Measurements from ENCODE around the gene UGT1A7. TPM values are rescaled to one million over a fixed set of nuclear protein-coding genes. Genes with fewer than 3 reads are reported as not detected.

UGT1A7 gene
- total and polyA plus RNA-seq, 4 donors, result 0.45 TPM; not detected in 3

- no peak overlapping the region for H3K27ac ChIP-seq (ENCODE audit: low read depth in 1 of 2, low read length in 1 of 2)
- no peaks in the 10 kb centered on the region for H3K27me3 ChIP-seq (ENCODE audit: control insufficient read depth in 3 of 3, insufficient read depth in 3 of 3, low read length in 2 of 3)
- 92 to 93% methylated on average over 6 of the region's 6 CpGs for WGBS, 2 donors
- TF ChIP-seq, protein P1, sequence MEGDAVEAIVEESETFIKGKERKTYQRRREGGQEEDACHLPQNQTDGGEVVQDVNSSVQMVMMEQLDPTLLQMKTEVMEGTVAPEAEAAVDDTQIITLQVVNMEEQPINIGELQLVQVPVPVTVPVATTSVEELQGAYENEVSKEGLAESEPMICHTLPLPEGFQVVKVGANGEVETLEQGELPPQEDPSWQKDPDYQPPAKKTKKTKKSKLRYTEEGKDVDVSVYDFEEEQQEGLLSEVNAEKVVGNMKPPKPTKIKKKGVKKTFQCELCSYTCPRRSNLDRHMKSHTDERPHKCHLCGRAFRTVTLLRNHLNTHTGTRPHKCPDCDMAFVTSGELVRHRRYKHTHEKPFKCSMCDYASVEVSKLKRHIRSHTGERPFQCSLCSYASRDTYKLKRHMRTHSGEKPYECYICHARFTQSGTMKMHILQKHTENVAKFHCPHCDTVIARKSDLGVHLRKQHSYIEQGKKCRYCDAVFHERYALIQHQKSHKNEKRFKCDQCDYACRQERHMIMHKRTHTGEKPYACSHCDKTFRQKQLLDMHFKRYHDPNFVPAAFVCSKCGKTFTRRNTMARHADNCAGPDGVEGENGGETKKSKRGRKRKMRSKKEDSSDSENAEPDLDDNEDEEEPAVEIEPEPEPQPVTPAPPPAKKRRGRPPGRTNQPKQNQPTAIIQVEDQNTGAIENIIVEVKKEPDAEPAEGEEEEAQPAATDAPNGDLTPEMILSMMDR (IDR thresholded peaks at IDR 0.05; ENCODE audit: control extremely low read depth, extremely low read depth), result no peak
- H3K36me3 ChIP-seq (ENCODE audit: control insufficient read depth in 4 of 4, insufficient read depth in 4 of 4, low read length in 4 of 4), result no peaks in the 10 kb centered on the region
- ATAC-seq (ENCODE audit: insufficient read depth, low FRiP score) (no peak), DNase-seq (no peak)
- no peaks in the 10 kb centered on the region for H3K4me1 ChIP-seq (ENCODE audit: control insufficient read depth in 5 of 5, insufficient read depth in 5 of 5, low read length in 5 of 5)
- H3K9me3 ChIP-seq (ENCODE audit: control insufficient read depth in 4 of 4, insufficient read depth in 3 of 4, low read length in 3 of 4), result peaks cover 0 to 14% (median 0%) of the 10 kb centered on the region in 4 donors
- H3K9ac ChIP-seq (ENCODE audit: insufficient read depth in 1 of 2, low read length in 2 of 2), result no peak overlapping the region
- no peak overlapping the region for H3K4me3 ChIP-seq
These were observed 93.7 kb downstream of the UGT1A7 start for GRCh38 chr2:233775414-233775813.

DNA sequence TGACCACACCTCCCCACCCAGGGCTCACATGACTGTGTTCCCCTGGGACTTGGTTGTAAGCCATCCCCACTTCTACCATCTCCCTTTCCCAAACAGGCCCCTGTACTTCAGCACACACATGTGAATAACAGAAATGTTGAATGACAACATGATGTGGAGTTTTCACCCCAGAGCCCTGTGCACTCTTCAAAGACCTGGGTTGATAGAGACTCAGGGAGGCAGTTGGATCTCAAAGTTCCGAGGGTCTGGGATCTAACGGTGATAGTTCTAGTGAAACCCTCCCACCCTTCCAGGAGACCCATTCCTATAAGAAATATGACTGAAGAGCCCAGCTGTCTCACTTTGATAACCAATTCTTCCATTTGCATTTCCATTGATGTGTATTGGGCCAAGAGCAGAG is 96.3 kb downstream of the UGT1A7 start, which contains the start of gene MROH2A:
Gene MROH2A (plus strand): TSS at position 301 of the 400 bp plus-strand sequence. CDS start 1,029 bp downstream, outside the sequence.
- TF ChIP-seq, protein P1 (IDR thresholded peaks at IDR 0.05; ENCODE audit: control extremely low read depth, extremely low read depth), result no peak
- H3K4me3 ChIP-seq, result no peak within 1 kb of the TSS

GRCh38 chr2:233779722-233780121 is 98.0 kb downstream of the UGT1A7 start:
- no peak overlapping the region for H3K27ac ChIP-seq (ENCODE audit: low read depth in 1 of 2, low read length in 1 of 2)
- no peak for DNase-seq
- H3K4me3 ChIP-seq, result no peak overlapping the region
- H3K9me3 ChIP-seq (ENCODE audit: control insufficient read depth in 4 of 4, insufficient read depth in 3 of 4, low read length in 3 of 4), result peaks cover 0 to 14% (median 0%) of the 10 kb centered on the region in 4 donors
- H3K36me3 ChIP-seq (ENCODE audit: control insufficient read depth in 4 of 4, insufficient read depth in 4 of 4, low read length in 4 of 4), result no peaks in the 10 kb centered on the region
- H3K9ac ChIP-seq (ENCODE audit: insufficient read depth in 1 of 2, low read length in 2 of 2), result no peak overlapping the region
- H3K27me3 ChIP-seq (ENCODE audit: control insufficient read depth in 3 of 3, insufficient read depth in 3 of 3, low read length in 2 of 3), result no peaks in the 10 kb centered on the region
- no peaks in the 10 kb centered on the region for H3K4me1 ChIP-seq (ENCODE audit: control insufficient read depth in 5 of 5, insufficient read depth in 5 of 5, low read length in 5 of 5)
- TF ChIP-seq, protein P1 (IDR thresholded peaks at IDR 0.05; ENCODE audit: control extremely low read depth, extremely low read depth), result no peak
- WGBS, 2 donors, result 91 to 95% methylated on average over 4 of the region's 4 CpGs
- no peak for ATAC-seq (ENCODE audit: insufficient read depth, low FRiP score)

More for the DNA sequence above, 96.3 kb downstream of the UGT1A7 start, which contains the start of gene MROH2A:
- H3K27ac ChIP-seq (ENCODE audit: low read depth in 1 of 2, low read length in 1 of 2), result no peak within 1 kb of the TSS
- no peak within 1 kb of the TSS for H3K9ac ChIP-seq (ENCODE audit: insufficient read depth in 1 of 2, low read length in 2 of 2)
- H3K36me3 ChIP-seq (ENCODE audit: control insufficient read depth in 4 of 4, insufficient read depth in 4 of 4, low read length in 4 of 4), result no peaks in the 10 kb centered on the region
- no peaks in the 10 kb centered on the region for H3K4me1 ChIP-seq (ENCODE audit: control insufficient read depth in 5 of 5, insufficient read depth in 5 of 5, low read length in 5 of 5)
- H3K27me3 ChIP-seq (ENCODE audit: control insufficient read depth in 3 of 3, insufficient read depth in 3 of 3, low read length in 2 of 3), result no peaks in the 10 kb centered on the region
- H3K9me3 ChIP-seq (ENCODE audit: control insufficient read depth in 4 of 4, insufficient read depth in 3 of 4, low read length in 3 of 4), result peaks cover 0 to 14% (median 0%) of the 10 kb centered on the region in 4 donors
- WGBS, 2 donors, result 93 to 95% methylated on average over 2 of the region's 2 CpGs
- no peak for DNase-seq
- no peak for ATAC-seq (ENCODE audit: insufficient read depth, low FRiP score)

- no peak overlapping the region for H3K9ac ChIP-seq (ENCODE audit: insufficient read depth in 1 of 2, low read length in 2 of 2)
- 89 to 94% methylated on average over 4 of the region's 4 CpGs for WGBS, 2 donors
- H3K4me1 ChIP-seq (ENCODE audit: control insufficient read depth in 5 of 5, insufficient read depth in 5 of 5, low read length in 5 of 5), result no peaks in the 10 kb centered on the region
- ATAC-seq (ENCODE audit: insufficient read depth, low FRiP score) (no peak), DNase-seq (no peak)
- TF ChIP-seq, protein P1 (IDR thresholded peaks at IDR 0.05; ENCODE audit: control extremely low read depth, extremely low read depth), result no peak
- no peak overlapping the region for H3K27ac ChIP-seq (ENCODE audit: low read depth in 1 of 2, low read length in 1 of 2)
- H3K36me3 ChIP-seq (ENCODE audit: control insufficient read depth in 4 of 4, insufficient read depth in 4 of 4, low read length in 4 of 4), result no peaks in the 10 kb centered on the region
- H3K27me3 ChIP-seq (ENCODE audit: control insufficient read depth in 3 of 3, insufficient read depth in 3 of 3, low read length in 2 of 3), result no peaks in the 10 kb centered on the region
- H3K9me3 ChIP-seq (ENCODE audit: control insufficient read depth in 4 of 4, insufficient read depth in 3 of 4, low read length in 3 of 4), result peaks cover 0 to 12% (median 0%) of the 10 kb centered on the region in 4 donors
- H3K4me3 ChIP-seq, result no peak overlapping the region
These were observed 99.1 kb downstream of the UGT1A7 start for GRCh38 chr2:233780771-233781170.

Measured in lung (tissue), 12 donors.